ENCODE results near the gene C2CD4C. TPM values are rescaled to one million over a fixed set of nuclear protein-coding genes. Genes with fewer than 3 reads are reported as not detected.
"Not testable (repeated sequence)": the region's sequence is repeated elsewhere in the genome, so short reads cannot be mapped to it uniquely, and the experiment has no call there.

Gene C2CD4C
- total and polyA plus RNA-seq, 12 donors: 0.17 to 3.2 (median 1.2) TPM; not detected in 1

- H3K4me3 ChIP-seq: no peak overlapping the region
- no peaks in the 10 kb centered on the region for H3K36me3 ChIP-seq (replicated peaks in 1 of 2)
- no peak overlapping the region for H3K27ac ChIP-seq
- H3K9me3 ChIP-seq (replicated peaks in 1 of 3): no peaks in the 10 kb centered on the region
- no peak for TF ChIP-seq CTCF (IDR thresholded peaks at IDR 0.05)
- TF ChIP-seq POLR2A (IDR thresholded peaks at IDR 0.05): no peak
- WGBS, 4 donors: 63 to 74% (median 67%) methylated on average over 9 of the region's 9 CpGs
- H3K4me1 ChIP-seq (replicated peaks in 1 of 2): no peaks in the 10 kb centered on the region
- intact Hi-C loops (cut with DNase I): no loop called here
- peaks cover 3% of the 10 kb centered on the region for H3K27me3 ChIP-seq
- no peak for DNase-seq
These were observed 24.2 kb downstream of the C2CD4C start for GRCh38 chr19:384799-385169.

GRCh38 chr19:383922-384798 is 24.8 kb downstream of the C2CD4C start:
- Histone ChIP-seq H3K4me1 (replicated peaks in 1 of 2) (no peaks in the 10 kb centered on the region), H3K27ac (no peak overlapping the region), H3K36me3 (replicated peaks in 1 of 2) (no peaks in the 10 kb centered on the region), H3K9me3 (replicated peaks in 1 of 3) (no peaks in the 10 kb centered on the region), H3K27me3 (peaks cover 3% of the 10 kb centered on the region), H3K4me3 (no peak overlapping the region)
- DNase-seq: peak in 3 of 7 donors; percentile 24 to 63 (median 39)
- TF ChIP-seq POLR2A (IDR thresholded peaks at IDR 0.05) (no peak), CTCF (IDR thresholded peaks at IDR 0.05) (peak; percentile 13 to 63 (median 44))
- 26 to 35% (median 31%) methylated on average over 27 to 44 of the region's 44 CpGs for WGBS, 4 donors
- intact Hi-C loops (cut with DNase I): no loop called here

GRCh38 chr19:383040-383439 is 25.9 kb downstream of the C2CD4C start:
- intact Hi-C loops (cut with DNase I): no loop called here
- no peak for DNase-seq
- 69 to 86% (median 74%) methylated on average over 18 to 19 of the region's 19 CpGs for WGBS, 4 donors
- Histone ChIP-seq H3K9me3 (replicated peaks in 1 of 3) (no peaks in the 10 kb centered on the region), H3K4me1 (replicated peaks in 1 of 2) (no peaks in the 10 kb centered on the region), H3K27me3 (peaks cover 5% of the 10 kb centered on the region), H3K27ac (no peak overlapping the region), H3K4me3 (no peak overlapping the region), H3K36me3 (replicated peaks in 1 of 2) (no peaks in the 10 kb centered on the region)
- no peak for TF ChIP-seq POLR2A (IDR thresholded peaks at IDR 0.05)
- TF ChIP-seq CTCF (IDR thresholded peaks at IDR 0.05): no peak

- H3K36me3 ChIP-seq (replicated peaks in 1 of 2); intact Hi-C loops (cut with DNase I); DNase-seq; H3K4me3 ChIP-seq; H3K9me3 ChIP-seq (replicated peaks in 1 of 3); H3K4me1 ChIP-seq (replicated peaks in 1 of 2); H3K27ac ChIP-seq; H3K27me3 ChIP-seq: not testable (repeated sequence)
- WGBS, 4 donors: 66 to 72% (median 68%) methylated on average over 7 to 9 of the region's 9 CpGs
These were observed 26.4 kb downstream of the C2CD4C start for GRCh38 chr19:382578-382977.

GRCh38 chr19:381901-382300 is 27.0 kb downstream of the C2CD4C start:
- H3K27ac ChIP-seq; intact Hi-C loops (cut with DNase I); H3K4me3 ChIP-seq; H3K4me1 ChIP-seq (replicated peaks in 1 of 2); H3K36me3 ChIP-seq (replicated peaks in 1 of 2); DNase-seq; H3K27me3 ChIP-seq; H3K9me3 ChIP-seq (replicated peaks in 1 of 3): not testable (repeated sequence)
- 68 to 82% (median 74%) methylated on average over 11 of the region's 11 CpGs for WGBS, 4 donors

GRCh38 chr19:380618-381219 is 28.2 kb downstream of the C2CD4C start:
- H3K27me3 ChIP-seq; H3K4me3 ChIP-seq; H3K27ac ChIP-seq; H3K9me3 ChIP-seq (replicated peaks in 1 of 3); intact Hi-C loops (cut with DNase I); H3K36me3 ChIP-seq (replicated peaks in 1 of 2); DNase-seq; H3K4me1 ChIP-seq (replicated peaks in 1 of 2): not testable (repeated sequence)
- 70 to 75% (median 71%) methylated on average over 11 to 15 of the region's 17 CpGs for WGBS, 4 donors

Measured in adrenal gland (tissue), 12 donors.